ENCODE data around the gene CMSS1.

CMSS1 gene

GRCh38 chr3:100189444-100189964 lies 371.8 kb downstream of the CMSS1 start:
- Histone ChIP-seq H3K4me2 (ENCODE audit: low read length) (no peak overlapping the region), H3K79me2 (ENCODE audit: insufficient read depth, low read length) (no peaks in the 10 kb centered on the region), H2AFZ (ENCODE audit: low read length) (no peak overlapping the region), H3K9ac (ENCODE audit: low read length) (no peak overlapping the region), H4K20me1 (ENCODE audit: insufficient read depth, low read length) (no peaks in the 10 kb centered on the region), H3K4me1 (ENCODE audit: insufficient read depth, low read length, severe bottlenecking) (no peaks in the 10 kb centered on the region), H3K36me3 (ENCODE audit: insufficient read depth, low read length) (no peaks in the 10 kb centered on the region), H3K9me3 (ENCODE audit: low read length) (no peaks in the 10 kb centered on the region), H3K4me3 (ENCODE audit: low read depth, low read length, poor library complexity, severe bottlenecking) (no peak overlapping the region), H3K9me2 (ENCODE audit: low read depth, low read length) (no peaks in the 10 kb centered on the region), H3K27ac (ENCODE audit: low read depth, low read length, poor library complexity, severe bottlenecking) (no peak overlapping the region), H3F3A (ENCODE audit: insufficient read depth, low read length) (no peaks in the 10 kb centered on the region), H3K27me3 (ENCODE audit: insufficient read depth, low read length) (no peaks in the 10 kb centered on the region)
- no peak for TF ChIP-seq CTCF (IDR thresholded peaks at IDR 0.05; ENCODE audit: low read length)
- no peak for TF ChIP-seq EZH2 (IDR thresholded peaks at IDR 0.05; ENCODE audit: borderline replicate concordance, low read length)

GRCh38 chr3:100195375-100195774 lies 377.7 kb downstream of the CMSS1 start:
- Histone ChIP-seq H3K4me3 (ENCODE audit: low read depth, low read length, poor library complexity, severe bottlenecking) (no peak overlapping the region), H2AFZ (ENCODE audit: low read length) (no peak overlapping the region), H3K4me2 (ENCODE audit: low read length) (no peak overlapping the region), H3F3A (ENCODE audit: insufficient read depth, low read length) (no peaks in the 10 kb centered on the region), H4K20me1 (ENCODE audit: insufficient read depth, low read length) (no peaks in the 10 kb centered on the region), H3K79me2 (ENCODE audit: insufficient read depth, low read length) (no peaks in the 10 kb centered on the region), H3K9ac (ENCODE audit: low read length) (no peak overlapping the region), H3K9me2 (ENCODE audit: low read depth, low read length) (no peaks in the 10 kb centered on the region), H3K27me3 (ENCODE audit: insufficient read depth, low read length) (no peaks in the 10 kb centered on the region), H3K27ac (ENCODE audit: low read depth, low read length, poor library complexity, severe bottlenecking) (no peak overlapping the region), H3K36me3 (ENCODE audit: insufficient read depth, low read length) (no peaks in the 10 kb centered on the region), H3K9me3 (ENCODE audit: low read length) (no peaks in the 10 kb centered on the region), H3K4me1 (ENCODE audit: insufficient read depth, low read length, severe bottlenecking) (no peaks in the 10 kb centered on the region)
- no peak for TF ChIP-seq EZH2 (IDR thresholded peaks at IDR 0.05; ENCODE audit: borderline replicate concordance, low read length)
- TF ChIP-seq CTCF (IDR thresholded peaks at IDR 0.05; ENCODE audit: low read length), result no peak

- Histone ChIP-seq H4K20me1 (ENCODE audit: insufficient read depth, low read length) (no peaks in the 10 kb centered on the region), H3K79me2 (ENCODE audit: insufficient read depth, low read length) (no peaks in the 10 kb centered on the region), H2AFZ (ENCODE audit: low read length) (no peak overlapping the region), H3K36me3 (ENCODE audit: insufficient read depth, low read length) (no peaks in the 10 kb centered on the region), H3K4me1 (ENCODE audit: insufficient read depth, low read length, severe bottlenecking) (no peaks in the 10 kb centered on the region), H3K4me3 (ENCODE audit: low read depth, low read length, poor library complexity, severe bottlenecking) (no peak overlapping the region), H3K9ac (ENCODE audit: low read length) (no peak overlapping the region), H3K9me2 (ENCODE audit: low read depth, low read length) (no peaks in the 10 kb centered on the region), H3K9me3 (ENCODE audit: low read length) (no peaks in the 10 kb centered on the region), H3K4me2 (ENCODE audit: low read length) (no peak overlapping the region), H3K27ac (ENCODE audit: low read depth, low read length, poor library complexity, severe bottlenecking) (no peak overlapping the region), H3F3A (ENCODE audit: insufficient read depth, low read length) (no peaks in the 10 kb centered on the region), H3K27me3 (ENCODE audit: insufficient read depth, low read length) (no peaks in the 10 kb centered on the region)
- no peak for TF ChIP-seq CTCF (IDR thresholded peaks at IDR 0.05; ENCODE audit: low read length)
- no peak for TF ChIP-seq EZH2 (IDR thresholded peaks at IDR 0.05; ENCODE audit: borderline replicate concordance, low read length)
These were observed 380.2 kb downstream of the CMSS1 start for GRCh38 chr3:100197876-100198275.

All from OCI-LY1 (cell line).